G401.6 (cell line): ENCODE results near the gene PALB2.

Source experiments
- FAIRE-seq: peaks from 2 replicates; lab custom pipeline; 2012; peaks lifted over from hg19 to GRCh38; lab: Jason Lieb, UNC

Gene PALB2

DNA sequence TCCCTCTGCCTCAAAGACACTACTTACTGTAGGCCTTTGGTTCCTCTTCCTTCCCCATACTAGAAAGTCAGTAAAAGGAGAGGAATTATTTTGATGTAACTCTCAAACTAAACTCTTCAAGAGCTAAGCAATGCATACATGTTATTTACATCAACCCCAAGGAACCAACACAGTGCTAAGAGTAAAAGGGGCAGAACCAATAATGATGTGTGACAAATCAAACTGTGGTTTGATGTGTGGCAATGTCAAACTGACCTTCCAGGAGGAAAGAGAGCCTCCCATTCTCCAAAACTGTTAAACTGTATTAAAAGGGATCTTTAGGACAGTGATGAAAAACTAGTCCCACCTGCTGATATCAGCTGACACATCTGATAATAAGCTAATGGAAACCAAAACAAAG, 60.7 kb downstream of the PALB2 start:
- no peak for FAIRE-seq

DNA sequence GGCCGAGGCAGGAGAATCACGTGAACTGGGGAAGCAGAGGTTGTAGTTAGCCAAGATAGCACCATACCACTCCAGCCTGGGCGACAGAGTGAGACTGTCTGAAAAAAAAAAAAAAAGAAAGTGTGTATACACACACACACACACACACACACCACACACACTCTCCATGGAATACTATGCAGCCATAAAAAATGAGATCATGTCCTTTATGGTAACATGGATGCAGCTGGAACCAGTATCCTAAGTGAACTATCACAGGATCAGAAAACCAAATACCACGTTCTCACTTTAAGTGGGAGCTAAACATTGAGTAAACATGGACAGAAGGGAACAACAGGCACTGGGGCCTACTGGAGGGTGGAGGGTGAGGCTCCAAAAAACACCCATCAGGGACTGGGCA, 61.7 kb downstream of the PALB2 start:
- no peak for FAIRE-seq

DNA sequence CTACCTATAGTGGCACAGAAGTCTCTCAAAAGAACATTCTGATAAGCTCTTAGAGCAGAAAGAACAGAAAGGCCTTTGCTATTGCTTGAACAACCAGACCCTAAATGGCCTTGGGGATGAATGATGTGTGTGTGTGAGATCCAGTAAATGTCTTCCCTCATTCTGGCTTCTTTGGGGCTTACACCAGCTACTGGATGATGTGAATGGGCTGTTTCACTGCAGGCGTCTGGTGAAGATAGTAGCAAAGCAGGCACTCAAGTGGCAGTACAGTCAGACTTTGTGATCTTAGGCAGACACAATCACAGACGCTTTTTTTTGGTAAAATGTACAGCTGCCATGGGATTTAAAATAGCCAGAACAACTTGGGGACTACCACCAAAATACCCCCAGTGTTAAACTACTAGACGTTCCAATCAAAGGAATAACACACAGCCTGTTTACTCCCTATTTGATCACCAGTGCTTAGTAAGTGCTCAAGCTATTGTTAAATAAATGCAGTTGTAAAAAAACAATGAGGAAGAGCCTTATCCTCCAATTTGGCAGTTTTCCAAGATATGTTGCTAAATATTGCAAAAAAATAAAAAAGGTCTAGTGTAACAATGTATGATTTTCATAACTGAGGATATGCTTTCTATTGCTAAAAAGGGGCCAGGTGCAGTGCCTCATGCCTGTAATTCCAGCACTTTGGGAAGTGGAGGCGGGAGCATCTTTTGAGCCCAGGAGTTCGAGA, 62.8 kb downstream of the PALB2 start:
- FAIRE-seq = no peak

DNA sequence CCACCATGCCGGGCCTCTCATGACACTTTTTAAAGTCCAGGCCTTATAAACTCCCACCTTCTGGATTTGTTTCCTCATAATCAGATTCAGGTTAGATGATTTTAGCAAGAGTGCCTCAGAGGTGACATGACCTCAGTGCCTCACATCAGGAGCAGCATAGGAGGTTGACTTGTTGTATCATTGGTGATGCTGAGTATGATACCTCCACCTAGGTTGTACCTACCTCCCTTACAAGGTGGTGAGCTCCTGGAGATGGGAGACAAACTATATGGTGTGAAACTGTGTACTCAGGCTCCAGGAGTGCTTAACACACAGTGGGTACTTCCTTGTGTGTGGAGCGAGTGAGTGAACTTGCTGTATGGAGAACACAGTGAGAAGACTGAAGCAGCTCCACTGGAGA, 63.6 kb downstream of the PALB2 start:
- FAIRE-seq = no peak

DNA sequence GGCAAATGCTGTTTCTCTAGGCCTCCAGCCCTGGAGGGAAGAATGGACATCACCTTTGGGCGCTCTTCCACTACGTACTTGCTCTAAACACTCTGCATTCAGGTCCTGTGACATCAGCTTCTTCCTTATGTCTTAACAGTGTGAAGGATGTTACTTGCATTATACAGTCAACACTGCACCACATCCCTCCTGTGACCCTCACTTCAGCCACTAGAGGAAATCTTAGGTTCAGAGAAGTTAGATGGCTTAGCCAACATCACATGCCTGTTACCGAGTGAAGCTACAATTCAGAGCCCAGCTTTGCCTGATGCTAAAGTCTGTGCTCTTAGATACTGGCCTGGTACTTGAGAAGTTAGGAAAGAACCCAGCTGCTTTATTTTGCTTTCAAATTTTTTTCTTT, 65.3 kb downstream of the PALB2 start:
- FAIRE-seq = peak; percentile 53

DNA sequence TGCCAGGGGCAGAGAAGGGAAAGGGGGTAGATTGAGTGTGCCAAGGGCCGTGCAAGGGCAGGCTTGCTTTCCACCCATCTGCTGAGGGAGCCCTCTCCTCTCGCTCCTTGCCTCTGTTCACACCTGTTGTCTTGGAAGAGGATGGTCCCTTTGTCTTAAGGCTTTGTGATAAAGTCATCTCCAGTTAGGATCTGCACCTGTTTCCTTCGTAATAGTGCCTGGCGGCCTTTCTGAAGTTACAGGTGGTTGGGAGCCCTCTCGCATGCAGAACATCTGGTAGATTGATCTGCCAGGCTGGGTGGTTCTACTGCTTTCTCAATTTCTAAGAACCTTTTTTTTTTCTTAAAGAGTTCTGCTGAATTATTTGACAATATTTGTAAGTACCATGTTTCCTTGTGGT, 67.3 kb downstream of the PALB2 start:
- FAIRE-seq = no peak

DNA sequence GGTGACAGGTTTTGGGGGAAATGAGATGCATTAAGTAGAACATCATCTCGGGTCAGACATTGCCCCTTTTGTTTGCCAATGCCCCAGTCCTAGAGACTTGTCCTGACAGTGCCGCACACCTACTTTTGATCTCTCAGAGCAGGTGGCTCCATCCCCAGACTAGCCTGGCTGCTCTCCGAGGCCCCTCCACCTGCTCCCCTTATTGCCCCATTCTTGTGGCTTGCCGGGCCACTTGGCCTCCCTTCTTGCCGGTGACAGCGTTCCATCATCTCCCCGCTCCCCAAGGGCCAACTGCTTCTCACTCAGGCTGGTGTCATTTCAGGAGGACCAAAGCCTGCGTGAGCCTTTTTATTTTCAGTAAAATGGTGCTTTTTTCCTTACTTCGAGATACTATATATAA, 68.7 kb downstream of the PALB2 start:
- no peak for FAIRE-seq

DNA sequence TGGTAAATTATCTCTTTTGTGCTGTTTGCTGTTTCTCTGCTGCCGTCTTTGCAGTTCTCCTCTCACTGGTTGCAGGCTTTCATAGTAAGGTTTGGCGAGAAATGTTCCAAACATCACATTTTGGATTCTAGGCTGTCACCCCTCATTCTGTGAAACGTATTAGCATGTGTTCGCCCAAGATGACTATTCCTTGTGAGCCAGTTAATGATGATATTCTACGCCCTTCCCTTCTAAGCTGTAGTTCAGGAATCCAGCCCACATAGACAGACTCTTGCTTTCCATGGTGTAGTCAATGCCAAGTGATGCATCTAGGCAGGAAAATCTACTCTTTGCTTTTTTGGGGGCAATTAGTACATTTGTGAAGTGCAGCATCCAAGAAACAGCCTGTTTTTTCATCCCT, 69.2 kb downstream of the PALB2 start:
- FAIRE-seq = no peak

DNA sequence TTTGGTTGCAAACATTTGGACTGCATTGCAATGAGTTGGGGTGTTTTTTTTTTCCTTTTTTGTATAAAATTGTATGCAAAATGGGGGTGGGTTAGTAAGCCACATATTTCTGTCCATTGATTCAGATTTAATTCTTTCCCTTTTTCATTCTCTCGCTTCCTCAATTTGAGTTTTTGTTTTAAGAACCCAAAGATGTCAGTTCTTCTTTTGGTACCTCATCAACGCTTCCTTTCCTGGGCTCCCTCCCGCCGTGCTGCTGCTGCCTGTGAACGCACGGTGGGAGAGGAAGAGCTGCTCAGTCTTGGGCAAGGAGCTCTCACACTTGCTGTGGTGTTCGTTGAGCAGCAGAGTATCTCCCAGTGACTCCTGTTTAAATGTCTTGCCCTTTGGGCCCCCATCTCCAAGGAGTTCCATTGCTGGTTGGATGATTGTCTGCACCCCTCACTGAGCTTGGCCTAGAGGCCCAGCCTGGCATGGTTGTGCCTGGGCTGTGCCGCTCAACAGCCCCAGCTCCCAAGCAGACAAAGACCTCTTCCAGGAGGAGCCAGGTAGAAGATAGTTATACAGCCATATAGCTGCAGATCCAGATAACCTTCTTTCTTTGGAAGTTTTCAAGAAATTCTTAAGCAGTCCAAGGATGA, 70.0 kb downstream of the PALB2 start:
- FAIRE-seq = no peak

DNA sequence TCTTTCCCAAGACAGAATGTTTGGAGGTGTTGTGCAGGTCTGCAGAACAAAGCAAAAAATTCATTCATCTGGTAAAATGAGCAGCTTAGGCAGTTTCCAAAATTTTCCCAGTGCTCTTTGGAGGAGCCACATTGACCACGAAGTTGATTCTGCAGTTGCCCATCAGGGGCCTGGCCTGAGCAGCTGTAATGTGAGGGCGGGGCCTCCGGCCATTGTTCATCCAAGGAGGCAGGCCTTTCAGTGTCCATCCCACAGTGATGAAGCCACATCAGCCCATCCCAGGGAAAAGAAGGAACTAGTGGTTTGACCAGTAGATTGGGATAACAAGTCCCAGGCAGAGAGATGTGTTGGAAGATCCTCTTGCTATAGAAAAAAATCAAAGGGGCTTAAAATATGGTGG, 73.5 kb downstream of the PALB2 start:
- FAIRE-seq = no peak

DNA sequence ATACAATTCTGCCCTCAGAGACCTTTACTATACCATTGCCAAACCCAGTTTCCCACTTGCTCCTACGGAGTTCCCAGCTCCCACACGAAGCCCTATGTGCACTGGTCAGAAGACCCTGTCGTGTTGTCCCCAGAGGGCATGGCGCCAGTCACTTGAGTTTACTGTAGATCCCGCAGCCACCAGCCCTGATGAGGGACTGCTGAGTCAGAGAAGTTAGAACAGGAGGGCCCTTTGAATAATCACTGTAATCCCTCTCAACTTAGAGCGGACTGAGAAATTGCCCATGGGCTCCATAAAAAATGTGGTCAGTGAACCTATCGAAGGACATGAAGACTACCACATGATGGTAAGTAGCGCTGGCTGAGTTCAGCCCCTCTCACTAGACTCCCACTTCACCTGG, 74.4 kb downstream of the PALB2 start:
- no peak for FAIRE-seq

DNA sequence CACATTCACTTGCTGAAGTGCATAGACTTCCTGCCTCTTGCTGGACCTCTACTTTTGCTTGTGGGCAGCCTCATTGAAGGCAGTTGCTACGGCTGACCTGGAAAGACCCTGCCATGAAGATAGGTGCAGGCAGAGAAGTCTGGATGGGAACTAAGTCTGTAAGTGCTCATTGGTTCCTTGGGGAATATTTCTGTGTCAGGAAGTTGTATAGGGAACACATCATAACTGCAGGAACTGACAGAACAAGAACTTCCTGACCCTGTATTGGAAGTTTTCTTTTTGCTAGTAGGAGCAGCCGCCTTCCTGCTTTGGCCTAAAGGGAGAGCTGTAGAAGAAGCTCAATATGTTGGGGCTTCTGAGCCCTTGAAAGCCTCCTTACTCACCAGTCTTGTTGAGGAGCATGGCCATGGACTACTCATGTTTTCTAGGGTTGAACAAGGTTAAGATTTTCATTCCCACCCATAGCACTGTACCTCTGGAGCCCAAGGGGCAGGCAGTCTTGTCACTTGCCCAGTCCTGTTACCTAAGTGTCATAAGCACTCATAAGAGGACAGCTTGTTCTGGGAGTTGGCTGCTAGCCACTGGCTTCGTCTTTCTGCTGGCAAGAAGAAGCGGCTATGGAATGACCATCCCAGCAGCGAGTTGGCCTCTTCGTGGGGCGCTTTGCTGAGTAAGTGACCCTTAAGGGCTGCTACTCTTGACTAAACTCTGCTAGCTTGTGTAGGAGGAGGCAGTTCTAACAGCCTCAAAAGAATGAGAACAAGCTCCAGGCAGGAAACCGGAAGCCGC, 76.3 kb downstream of the PALB2 start:
- no peak for FAIRE-seq

DNA sequence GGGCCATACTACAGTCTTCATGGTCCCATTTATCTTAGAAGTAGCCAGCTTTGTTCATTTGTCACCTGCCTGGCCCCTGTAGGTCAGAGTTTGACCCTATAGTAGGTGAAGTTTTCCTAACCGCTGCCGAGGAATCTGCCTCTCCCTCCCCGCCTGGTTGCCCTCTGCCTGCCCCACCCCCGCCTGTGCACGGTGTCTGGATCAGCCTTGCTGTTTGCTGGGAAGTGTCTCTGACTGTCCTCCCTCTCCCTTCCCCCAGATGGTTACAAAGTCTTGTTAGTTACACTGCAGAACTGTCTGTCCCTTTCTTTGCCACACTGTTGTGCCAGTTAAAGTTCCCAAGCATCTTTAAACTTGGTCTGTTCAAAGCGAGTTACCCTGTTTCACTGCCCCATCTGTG, 77.9 kb downstream of the PALB2 start:
- no peak for FAIRE-seq

DNA sequence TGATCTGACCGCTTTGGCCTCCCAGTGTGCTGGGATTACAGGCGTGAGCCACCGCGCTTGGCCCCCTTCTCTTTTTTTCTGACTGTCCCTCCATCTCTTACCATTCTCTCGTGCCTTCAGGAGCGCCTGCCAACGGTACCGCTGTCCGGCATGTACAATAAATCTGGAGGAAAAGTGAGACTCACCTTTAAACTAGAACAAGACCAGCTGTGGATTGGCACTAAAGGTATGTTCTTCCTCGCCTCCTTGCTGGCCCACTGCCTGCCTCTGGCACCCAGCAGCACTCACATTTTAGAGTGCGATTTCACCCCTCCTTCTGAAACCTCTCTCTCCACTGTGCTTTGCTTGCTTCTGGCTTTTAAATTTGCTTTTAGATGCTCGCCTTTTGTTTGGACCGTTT, 78.6 kb downstream of the PALB2 start:
- no peak for FAIRE-seq

DNA sequence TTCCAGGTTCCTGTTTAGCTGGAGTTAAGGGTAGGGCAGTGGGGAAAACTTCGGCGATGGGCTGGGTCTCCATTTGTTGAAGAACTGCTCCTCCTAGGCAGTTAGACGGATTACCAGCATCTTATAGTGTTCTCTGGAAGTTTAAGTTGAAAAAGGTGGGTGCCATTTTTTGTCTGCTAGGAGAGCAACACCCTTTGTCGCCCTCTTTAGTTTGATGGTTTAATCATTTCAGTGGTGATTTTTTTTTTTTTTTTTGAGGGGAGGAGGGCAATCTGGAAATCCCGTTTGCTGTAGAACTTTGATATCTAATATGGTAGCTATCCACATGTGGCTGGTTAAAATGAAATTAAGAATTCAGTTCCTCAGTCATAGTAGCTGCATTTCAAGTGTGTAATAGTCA, 79.5 kb downstream of the PALB2 start:
- FAIRE-seq = no peak

DNA sequence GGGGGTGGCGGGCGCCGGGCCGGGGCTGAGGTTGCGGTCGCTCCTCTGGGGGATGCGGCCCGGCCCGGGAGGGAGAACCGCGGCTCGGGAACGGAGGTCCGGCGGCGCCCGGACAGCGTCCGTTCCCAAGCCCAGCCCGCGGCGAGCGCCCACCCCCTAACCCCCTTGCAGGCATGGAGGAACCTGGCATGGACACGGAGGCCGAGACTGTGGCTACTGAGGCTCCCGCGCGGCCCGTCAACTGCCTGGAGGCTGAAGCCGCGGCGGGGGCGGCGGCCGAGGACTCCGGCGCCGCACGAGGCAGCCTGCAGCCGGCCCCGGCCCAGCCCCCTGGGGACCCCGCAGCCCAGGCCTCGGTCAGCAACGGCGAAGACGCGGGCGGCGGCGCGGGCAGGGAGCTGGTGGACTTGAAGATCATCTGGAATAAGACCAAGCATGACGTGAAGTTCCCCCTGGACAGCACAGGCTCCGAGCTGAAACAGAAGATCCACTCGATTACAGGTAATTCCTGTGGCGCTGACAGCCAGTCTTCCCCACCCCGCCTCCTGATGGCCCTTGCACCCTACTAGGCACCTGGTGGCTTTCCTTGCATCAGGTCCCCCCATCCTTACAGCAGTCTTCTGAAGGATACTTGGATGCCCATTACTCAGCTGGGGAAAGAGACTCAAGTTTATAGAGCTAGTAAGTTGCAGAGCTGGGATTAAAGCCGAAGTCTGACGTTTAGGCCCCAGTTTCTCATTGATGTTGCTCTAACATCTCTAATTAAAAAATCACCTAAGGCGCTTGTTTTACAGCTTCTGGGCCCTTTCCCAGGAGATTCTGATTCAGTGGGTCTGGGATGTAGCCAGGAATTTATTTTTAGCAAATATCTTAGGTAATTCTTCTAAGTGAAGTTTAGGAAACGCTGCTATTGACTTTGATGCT, 83.1 kb downstream of the PALB2 start:
- no peak for FAIRE-seq

DNA sequence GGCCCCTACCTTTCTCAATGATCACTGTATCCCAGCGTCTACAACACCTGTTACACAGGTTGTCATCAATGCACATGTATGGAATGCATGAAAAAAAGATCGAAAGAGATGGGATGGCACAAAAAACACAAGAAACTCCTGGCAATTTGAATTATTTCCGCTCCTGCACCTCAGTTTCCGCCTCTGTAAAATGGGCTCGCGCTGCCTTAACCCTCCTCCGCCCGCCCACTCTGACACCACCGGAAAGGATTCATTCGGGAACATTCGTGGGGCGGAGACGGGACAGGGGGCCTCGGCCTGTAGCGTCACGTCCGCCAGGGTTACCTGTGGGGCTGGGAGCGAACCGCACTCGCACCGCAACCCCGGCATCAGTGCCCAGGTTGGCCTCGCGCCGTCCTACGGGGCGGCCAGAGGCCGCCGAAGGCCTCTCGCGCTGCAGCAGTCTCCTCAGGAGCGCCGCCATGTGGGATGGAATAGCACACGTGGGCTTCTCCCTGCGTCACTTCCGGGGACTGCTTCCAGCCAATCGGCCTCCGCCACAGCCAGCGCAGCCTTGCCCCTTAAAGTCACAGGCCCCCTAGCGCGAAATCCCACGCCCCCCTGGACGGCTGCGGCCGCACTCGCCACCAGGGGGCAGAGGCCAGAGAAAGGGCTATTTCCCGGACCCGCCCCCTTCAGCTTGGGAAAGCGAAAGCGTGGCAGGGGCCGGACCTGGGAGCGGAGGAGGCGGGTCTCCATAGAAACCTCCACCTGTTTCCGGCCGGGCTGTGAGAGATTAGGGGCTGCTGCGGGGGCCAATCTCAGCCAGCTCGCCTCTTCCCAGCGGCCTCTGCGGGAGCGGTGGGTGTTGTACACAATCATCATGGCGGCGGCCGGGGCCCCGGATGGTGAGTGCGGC, 84.0 kb downstream of the PALB2 start, which contains the start of the genes EARS2 and UBFD1:
EARS2 (minus strand) TSS at position 470 of the 898 bp plus-strand sequence; CDS start at position 463, 7 bp downstream.
UBFD1 (plus strand) TSS at position 847 of the 898 bp plus-strand sequence; CDS start at position 863, 16 bp downstream.
- peak; percentile 97 for FAIRE-seq

DNA sequence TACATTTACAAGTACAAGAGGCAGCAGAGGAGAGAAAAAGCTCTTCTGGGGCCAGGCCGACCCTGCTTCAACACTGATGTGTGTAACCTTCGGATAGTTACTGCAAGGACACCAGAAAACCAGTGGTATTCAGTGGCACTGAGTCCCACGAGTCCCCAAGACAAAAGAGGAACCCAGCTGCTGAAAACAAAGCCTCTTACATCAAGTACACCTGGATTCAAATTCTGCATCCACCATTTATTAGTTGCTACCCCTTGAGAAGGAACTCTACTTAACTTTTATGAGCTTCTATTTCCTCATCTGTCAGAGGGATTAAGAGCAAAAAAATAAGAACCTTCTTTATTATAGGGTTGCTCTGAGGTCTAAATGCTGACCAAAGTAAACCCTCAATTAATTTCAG, 86.6 kb downstream of the PALB2 start:
- FAIRE-seq = no peak
